ENCODE data around the gene FAM169A.
"Not testable (repeated sequence)": the region's sequence is repeated elsewhere in the genome, so short reads cannot be mapped to it uniquely, and the experiment has no call there.

Gene FAM169A

DNA sequence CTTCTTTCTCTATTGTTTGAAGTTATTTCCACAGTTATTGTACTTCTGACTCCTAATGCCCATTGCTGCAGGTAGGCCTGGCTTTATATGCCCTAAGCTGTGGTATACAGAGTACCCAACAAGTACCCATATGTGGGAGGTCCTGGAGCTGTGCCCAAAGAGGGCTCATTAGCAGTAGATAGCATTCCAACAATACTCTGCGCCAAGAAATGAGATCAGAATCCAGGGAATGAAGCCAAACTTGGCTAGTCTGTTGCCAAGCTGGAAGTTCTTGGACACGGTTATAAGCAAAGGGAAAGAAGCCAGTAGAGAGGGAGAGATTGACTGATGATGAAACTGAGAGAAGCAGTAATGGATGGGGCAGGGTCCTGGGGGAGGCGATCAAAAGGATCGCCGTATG lies 29.7 kb upstream of the FAM169A start:
- DNase-seq (ENCODE audit: extremely low spot score): no peak
- no peak for TF ChIP-seq ELF4 (IDR thresholded peaks at IDR 0.05)
- TF ChIP-seq LEF1 (IDR thresholded peaks at IDR 0.05; ENCODE audit: borderline replicate concordance): no peak
- TF ChIP-seq NFRKB (IDR thresholded peaks at IDR 0.05): no peak
- TF ChIP-seq FOXM1 (IDR thresholded peaks at IDR 0.05; ENCODE audit: borderline replicate concordance): no peak
- TF ChIP-seq FOXK2 (IDR thresholded peaks at IDR 0.05): no peak
- no peak for TF ChIP-seq TARDBP (IDR thresholded peaks at IDR 0.05)
- TF ChIP-seq SP1 (IDR thresholded peaks at IDR 0.05): no peak
- ChIA-PET CTCF (no interaction called here), POLR2A (no interaction called here)

DNA sequence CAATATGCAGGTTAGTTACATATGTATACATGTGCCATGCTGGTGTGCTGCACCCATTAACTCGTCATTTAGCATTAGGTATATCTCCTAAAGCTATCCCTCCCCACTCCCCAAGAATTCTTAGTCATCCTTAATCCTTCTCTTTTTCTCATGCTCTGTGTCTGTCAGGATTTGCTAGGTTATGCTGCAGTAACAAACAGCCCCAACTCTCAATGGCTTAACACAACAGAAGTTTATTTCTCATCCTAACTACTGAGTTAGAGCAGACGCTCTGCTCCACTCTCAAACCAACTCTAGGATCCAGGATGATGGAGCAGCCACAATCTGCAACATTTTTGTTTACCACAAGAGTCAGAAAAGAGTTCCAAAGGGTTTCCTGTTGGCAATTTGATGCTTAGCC lies 28.2 kb upstream of the FAM169A start:
- TF ChIP-seq HDGF (IDR thresholded peaks at IDR 0.05; ENCODE audit: borderline replicate concordance) (no peak), NFRKB (IDR thresholded peaks at IDR 0.05) (no peak), ELF4 (IDR thresholded peaks at IDR 0.05) (no peak), L3MBTL2 (conservative IDR thresholded peaks at IDR 0.05) (no peak), FOXA1 (IDR thresholded peaks at IDR 0.05) (no peak), TARDBP (IDR thresholded peaks at IDR 0.05) (no peak), SP1 (IDR thresholded peaks at IDR 0.05) (no peak), FOXM1 (IDR thresholded peaks at IDR 0.05; ENCODE audit: borderline replicate concordance) (no peak), CTBP1 (IDR thresholded peaks at IDR 0.05; ENCODE audit: borderline replicate concordance) (no peak), ARNT (IDR thresholded peaks at IDR 0.05) (no peak), BHLHE40 (IDR thresholded peaks at IDR 0.05; ENCODE audit: borderline replicate concordance) (no peak), LEF1 (IDR thresholded peaks at IDR 0.05; ENCODE audit: borderline replicate concordance) (no peak), ZNF384 (IDR thresholded peaks at IDR 0.05) (no peak), FOXK2 (IDR thresholded peaks at IDR 0.05) (no peak)
- ChIA-PET CTCF (no interaction called here), POLR2A (no interaction called here)
- DNase-seq (ENCODE audit: extremely low spot score): no peak

DNA sequence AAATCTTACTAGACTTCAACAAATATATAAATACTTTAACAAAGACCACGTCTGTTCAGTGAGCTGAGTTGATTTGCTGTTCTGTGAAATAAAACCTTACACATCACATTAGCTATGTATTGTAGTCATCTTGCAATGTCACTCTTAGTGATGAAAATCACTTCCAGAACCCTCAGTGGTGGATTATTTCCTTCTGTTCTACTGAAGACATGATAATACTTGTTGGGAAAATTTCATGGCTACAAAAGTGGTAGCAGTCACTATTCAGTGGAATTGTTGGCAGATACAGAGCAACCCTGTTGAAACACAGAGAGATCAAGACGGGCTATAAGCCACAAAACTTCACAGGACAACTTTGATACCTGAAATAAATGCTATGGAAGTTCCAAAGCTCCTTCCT lies 26.7 kb upstream of the FAM169A start:
- no peak for DNase-seq (ENCODE audit: extremely low spot score)
- ChIA-PET CTCF (no interaction called here), POLR2A (no interaction called here)
- TF ChIP-seq HDGF (IDR thresholded peaks at IDR 0.05; ENCODE audit: borderline replicate concordance): no peak
- no peak for TF ChIP-seq FOXK2 (IDR thresholded peaks at IDR 0.05)
- TF ChIP-seq NFRKB (IDR thresholded peaks at IDR 0.05): no peak
- TF ChIP-seq TARDBP (IDR thresholded peaks at IDR 0.05): no peak
- TF ChIP-seq FOXM1 (IDR thresholded peaks at IDR 0.05; ENCODE audit: borderline replicate concordance): no peak
- TF ChIP-seq CTBP1 (IDR thresholded peaks at IDR 0.05; ENCODE audit: borderline replicate concordance): no peak

DNA sequence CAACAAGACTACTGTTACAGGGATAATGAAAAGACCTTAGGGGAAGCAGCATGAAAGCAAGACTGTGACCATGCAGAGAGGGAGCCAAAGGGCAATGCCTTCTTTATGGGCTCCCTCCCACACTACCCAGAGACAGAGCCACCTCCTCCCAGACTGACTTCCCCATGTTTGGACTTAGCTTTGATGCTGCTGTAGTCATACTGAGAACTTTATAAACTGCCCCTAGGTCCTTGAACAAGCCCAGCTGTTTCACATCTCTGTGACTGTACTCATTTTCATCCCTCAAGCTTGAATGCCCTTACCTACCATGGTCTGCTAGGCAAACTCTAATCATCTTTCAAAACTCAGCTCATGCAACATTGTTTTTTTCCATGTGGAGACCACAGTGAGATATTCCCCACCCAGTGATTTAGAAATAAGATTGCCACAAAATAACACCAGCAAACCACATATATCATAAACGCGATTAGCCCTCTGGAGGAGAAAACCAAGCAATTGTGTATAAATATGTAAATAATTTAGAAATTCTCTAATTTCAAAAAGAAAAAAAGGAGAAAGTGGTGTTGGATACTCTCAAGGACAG lies 23.4 kb upstream of the FAM169A start:
- TF ChIP-seq FOXK2 (IDR thresholded peaks at IDR 0.05): no peak
- no peak for TF ChIP-seq BHLHE40 (IDR thresholded peaks at IDR 0.05; ENCODE audit: borderline replicate concordance)
- TF ChIP-seq, protein P1, sequence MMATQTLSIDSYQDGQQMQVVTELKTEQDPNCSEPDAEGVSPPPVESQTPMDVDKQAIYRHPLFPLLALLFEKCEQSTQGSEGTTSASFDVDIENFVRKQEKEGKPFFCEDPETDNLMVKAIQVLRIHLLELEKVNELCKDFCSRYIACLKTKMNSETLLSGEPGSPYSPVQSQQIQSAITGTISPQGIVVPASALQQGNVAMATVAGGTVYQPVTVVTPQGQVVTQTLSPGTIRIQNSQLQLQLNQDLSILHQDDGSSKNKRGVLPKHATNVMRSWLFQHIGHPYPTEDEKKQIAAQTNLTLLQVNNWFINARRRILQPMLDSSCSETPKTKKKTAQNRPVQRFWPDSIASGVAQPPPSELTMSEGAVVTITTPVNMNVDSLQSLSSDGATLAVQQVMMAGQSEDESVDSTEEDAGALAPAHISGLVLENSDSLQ (IDR thresholded peaks at IDR 0.05): no peak
- no peak for TF ChIP-seq ARNT (IDR thresholded peaks at IDR 0.05)
- no peak for TF ChIP-seq FOXM1 (IDR thresholded peaks at IDR 0.05; ENCODE audit: borderline replicate concordance)
- no peak for TF ChIP-seq SP1 (IDR thresholded peaks at IDR 0.05)
- TF ChIP-seq HDGF (IDR thresholded peaks at IDR 0.05; ENCODE audit: borderline replicate concordance): no peak
- no peak for TF ChIP-seq L3MBTL2 (conservative IDR thresholded peaks at IDR 0.05)
- no peak for TF ChIP-seq SUZ12 (IDR thresholded peaks at IDR 0.05)
- no peak for TF ChIP-seq TARDBP (IDR thresholded peaks at IDR 0.05)
- TF ChIP-seq ZNF384 (IDR thresholded peaks at IDR 0.05): no peak
- no peak for TF ChIP-seq NFRKB (IDR thresholded peaks at IDR 0.05)
- TF ChIP-seq LEF1 (IDR thresholded peaks at IDR 0.05; ENCODE audit: borderline replicate concordance): no peak
- TF ChIP-seq ELF4 (IDR thresholded peaks at IDR 0.05): no peak
- TF ChIP-seq FOXA1 (IDR thresholded peaks at IDR 0.05): no peak
- TF ChIP-seq CTBP1 (IDR thresholded peaks at IDR 0.05; ENCODE audit: borderline replicate concordance): no peak
- ChIA-PET POLR2A (no interaction called here), CTCF (no interaction called here)
- no peak for DNase-seq (ENCODE audit: extremely low spot score)

DNA sequence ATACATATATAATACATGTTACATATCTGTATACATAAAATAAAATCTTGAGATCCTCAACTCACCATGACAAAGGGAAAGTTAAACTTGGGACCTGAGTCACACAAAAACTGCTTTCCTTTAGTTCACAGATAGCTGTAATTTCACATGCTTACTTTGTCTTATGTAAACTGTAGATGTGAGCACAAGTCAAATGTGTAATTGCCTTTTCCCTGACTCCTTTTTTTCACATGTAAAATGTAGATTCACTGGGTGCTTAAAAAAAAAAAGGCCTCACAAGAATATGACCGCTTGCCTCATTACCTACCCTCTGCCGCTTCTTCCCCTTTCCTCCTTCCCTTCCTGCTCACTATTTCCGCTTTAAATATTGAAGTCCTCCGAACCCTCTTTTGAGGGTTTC lies 21.9 kb upstream of the FAM169A start:
- no peak for DNase-seq (ENCODE audit: extremely low spot score)
- POLR2A ChIA-PET: no interaction called here

DNA sequence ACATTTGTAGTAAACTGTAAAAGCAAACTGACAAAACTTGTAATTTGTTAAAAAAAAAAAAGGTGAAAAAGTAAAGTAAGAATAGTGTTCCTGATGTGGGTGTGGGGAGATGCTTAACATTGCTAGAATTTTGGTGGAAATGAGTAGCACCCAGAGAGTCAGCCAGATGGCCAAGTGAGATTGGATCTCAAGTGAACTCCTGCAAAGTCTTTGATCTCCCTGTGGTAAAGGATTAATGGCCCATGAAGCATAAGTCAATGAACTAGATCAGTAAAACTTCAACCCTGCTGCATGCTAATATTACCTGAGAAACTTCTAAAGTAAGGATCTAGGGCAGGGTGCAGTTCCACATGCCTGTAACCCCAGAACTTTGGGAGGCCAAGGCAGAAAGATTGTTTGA lies 19.0 kb upstream of the FAM169A start:
- POLR2A ChIA-PET: no interaction called here
- TF ChIP-seq L3MBTL2 (conservative IDR thresholded peaks at IDR 0.05) (no peak), ARNT (IDR thresholded peaks at IDR 0.05) (no peak), LEF1 (IDR thresholded peaks at IDR 0.05; ENCODE audit: borderline replicate concordance) (no peak), CTBP1 (IDR thresholded peaks at IDR 0.05; ENCODE audit: borderline replicate concordance) (no peak), NFRKB (IDR thresholded peaks at IDR 0.05) (no peak), SUZ12 (IDR thresholded peaks at IDR 0.05) (no peak)
- DNase-seq (ENCODE audit: extremely low spot score): no peak
- CTCF ChIA-PET: no interaction called here

More for the DNA sequence above, 21.9 kb upstream of the FAM169A start:
- TF ChIP-seq SP1 (IDR thresholded peaks at IDR 0.05): no peak
- TF ChIP-seq ZNF384 (IDR thresholded peaks at IDR 0.05): no peak
- no peak for TF ChIP-seq TARDBP (IDR thresholded peaks at IDR 0.05)
- no peak for TF ChIP-seq BHLHE40 (IDR thresholded peaks at IDR 0.05; ENCODE audit: borderline replicate concordance)
- CTCF ChIA-PET: no interaction called here

DNA sequence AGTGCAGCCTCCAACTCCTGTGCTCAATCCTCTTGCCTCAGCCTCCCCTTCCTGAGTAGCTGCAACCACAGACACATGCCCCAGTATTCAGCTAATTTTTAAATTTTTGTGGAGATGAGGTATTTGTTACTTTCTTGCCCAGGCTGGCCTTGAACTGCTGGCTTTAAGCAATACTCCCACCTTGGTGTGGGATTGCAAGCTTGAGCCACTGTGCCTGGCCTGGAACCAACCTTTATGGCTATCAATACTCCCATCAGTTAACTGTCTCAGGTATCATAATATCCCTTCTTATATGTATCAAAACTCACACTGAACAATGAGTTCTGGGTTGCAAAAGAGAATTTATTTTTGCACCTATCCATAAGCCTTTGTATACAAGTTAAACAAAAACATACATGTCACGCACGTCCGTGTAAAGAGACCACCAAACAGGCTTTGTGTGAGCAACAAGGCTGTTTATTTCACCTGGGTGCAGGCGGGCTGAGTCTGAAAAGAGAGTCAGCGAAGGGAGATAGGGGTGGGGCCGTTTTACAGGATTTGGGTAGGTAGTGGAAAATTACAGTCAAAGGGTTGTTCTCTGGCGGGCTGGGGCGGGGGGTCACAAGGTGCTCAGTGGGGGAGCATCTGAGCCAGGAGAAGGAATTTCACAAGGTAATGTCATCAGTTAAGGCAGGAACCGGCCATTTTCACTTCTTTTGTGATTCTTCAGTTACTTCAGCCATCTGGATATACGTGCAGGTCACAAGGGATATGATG lies 16.4 kb upstream of the FAM169A start:
- CTCF ChIA-PET; POLR2A ChIA-PET; DNase-seq (ENCODE audit: extremely low spot score): not testable (repeated sequence)

Data from HEK293T (cell line).